ENCODE measurements around the gene ZBTB14. TPM values are rescaled to one million over a fixed set of nuclear protein-coding genes. Genes with fewer than 3 reads are reported as not detected.

ZBTB14 gene
- total and polyA plus RNA-seq, 4 donors, result 6.1 to 14.9 (median 9.2) TPM

- peak; percentile 97 to 99 (median 98) for DNase-seq
- no peak for TF ChIP-seq CTCF (IDR thresholded peaks at IDR 0.05; ENCODE audit: control extremely low read depth, extremely low read depth)
- Histone ChIP-seq H3K9me3 (ENCODE audit: control insufficient read depth in 4 of 4, insufficient read depth in 3 of 4, low read length in 3 of 4) (no peaks in the 10 kb centered on the region), H3K27ac (ENCODE audit: low read depth in 1 of 2, low read length in 1 of 2) (peak overlapping the region; percentile 97 to 98), H3K4me3 (peak overlapping the region; percentile 71), H3K4me1 (ENCODE audit: control insufficient read depth in 5 of 5, insufficient read depth in 5 of 5, low read length in 5 of 5) (peaks cover 0 to 25% (median 5%) of the 10 kb centered on the region in 5 donors), H3K36me3 (ENCODE audit: control insufficient read depth in 4 of 4, insufficient read depth in 4 of 4, low read length in 4 of 4) (peaks cover 0 to 9% (median 5%) of the 10 kb centered on the region in 4 donors), H3K9ac (ENCODE audit: insufficient read depth in 1 of 2, low read length in 2 of 2) (peak overlapping the region; percentile 52 to 90), H3K27me3 (ENCODE audit: control insufficient read depth in 3 of 3, insufficient read depth in 3 of 3, low read length in 2 of 3) (no peaks in the 10 kb centered on the region)
- ATAC-seq (ENCODE audit: insufficient read depth, low FRiP score), result peak; percentile 92
- 0% methylated on average over 70 to 95 of the region's 95 CpGs for WGBS, 2 donors
Observed at GRCh38 chr18:5295981-5296705, 617 bp upstream of the ZBTB14 start.

- ATAC-seq (ENCODE audit: insufficient read depth, low FRiP score), result peak; percentile 10
Observed at GRCh38 chr18:5294457-5295230, 882 bp downstream of the ZBTB14 start.

GRCh38 chr18:5294113-5294456 lies 1.4 kb downstream of the ZBTB14 start:
- no peak for ATAC-seq (ENCODE audit: insufficient read depth, low FRiP score)
- no peaks in the 10 kb centered on the region for H3K9me3 ChIP-seq (ENCODE audit: control insufficient read depth in 4 of 4, insufficient read depth in 3 of 4, low read length in 3 of 4)
- no peak for DNase-seq
- no peaks in the 10 kb centered on the region for H3K27me3 ChIP-seq (ENCODE audit: control insufficient read depth in 3 of 3, insufficient read depth in 3 of 3, low read length in 2 of 3)
- peak overlapping the region; percentile 97 to 99 for H3K27ac ChIP-seq (ENCODE audit: low read depth in 1 of 2, low read length in 1 of 2)
- peaks cover 2 to 18% (median 10%) of the 10 kb centered on the region in 4 donors for H3K36me3 ChIP-seq (ENCODE audit: control insufficient read depth in 4 of 4, insufficient read depth in 4 of 4, low read length in 4 of 4)
- 48 to 61% methylated on average over 5 of the region's 5 CpGs for WGBS, 2 donors
- H3K9ac ChIP-seq (ENCODE audit: insufficient read depth in 1 of 2, low read length in 2 of 2), result peak overlapping the region; percentile 67 to 91
- peak overlapping the region; percentile 84 for H3K4me3 ChIP-seq
- TF ChIP-seq CTCF (IDR thresholded peaks at IDR 0.05; ENCODE audit: control extremely low read depth, extremely low read depth), result no peak
- peaks cover 0 to 15% (median 5%) of the 10 kb centered on the region in 5 donors for H3K4me1 ChIP-seq (ENCODE audit: control insufficient read depth in 5 of 5, insufficient read depth in 5 of 5, low read length in 5 of 5)

More at GRCh38 chr18:5294457-5295230, 882 bp downstream of the ZBTB14 start:
- peaks cover 0 to 15% (median 5%) of the 10 kb centered on the region in 5 donors for H3K4me1 ChIP-seq (ENCODE audit: control insufficient read depth in 5 of 5, insufficient read depth in 5 of 5, low read length in 5 of 5)
- H3K4me3 ChIP-seq, result peak overlapping the region; percentile 84
- peak overlapping the region; percentile 67 to 91 for H3K9ac ChIP-seq (ENCODE audit: insufficient read depth in 1 of 2, low read length in 2 of 2)
- H3K36me3 ChIP-seq (ENCODE audit: control insufficient read depth in 4 of 4, insufficient read depth in 4 of 4, low read length in 4 of 4), result peaks cover 2 to 18% (median 10%) of the 10 kb centered on the region in 4 donors
- DNase-seq, result peak; percentile 58 to 79 (median 60)
- no peak for TF ChIP-seq CTCF (IDR thresholded peaks at IDR 0.05; ENCODE audit: control extremely low read depth, extremely low read depth)
- WGBS, 2 donors, result 0% methylated on average over 38 to 58 of the region's 58 CpGs
- no peaks in the 10 kb centered on the region for H3K9me3 ChIP-seq (ENCODE audit: control insufficient read depth in 4 of 4, insufficient read depth in 3 of 4, low read length in 3 of 4)
- H3K27ac ChIP-seq (ENCODE audit: low read depth in 1 of 2, low read length in 1 of 2), result peak overlapping the region; percentile 97 to 99
- H3K27me3 ChIP-seq (ENCODE audit: control insufficient read depth in 3 of 3, insufficient read depth in 3 of 3, low read length in 2 of 3), result no peaks in the 10 kb centered on the region

Measured in lung (tissue), 12 donors.